HG03558 (cell line): Measurements from ENCODE around the gene LGALS7.

Experiments
- ATAC-seq: cut with Tn5 transposase; IDR thresholded peaks from one replicate; pipeline ENCODE4 v1.9.1; 2021; ENCODE audit warnings: moderate number of reproducible peaks; ENCODE audit not compliant: unreplicated experiment; ENCODE audit errors: extremely low read depth

The LGALS7 gene

GRCh38 chr19:38742296-38742695 lies 31.0 kb downstream of the LGALS7 start:
- ATAC-seq, result no peak

GRCh38 chr19:38741670-38742069 lies 31.6 kb downstream of the LGALS7 start:
- no peak for ATAC-seq

- ATAC-seq, result no peak
Measured at GRCh38 chr19:38740932-38741331, 32.4 kb downstream of the LGALS7 start.

- no peak for ATAC-seq
Measured at GRCh38 chr19:38740257-38740592, 33.1 kb downstream of the LGALS7 start.

- no peak for ATAC-seq
Measured at GRCh38 chr19:38739440-38740256, 33.7 kb downstream of the LGALS7 start.

- ATAC-seq, result no peak
Measured at GRCh38 chr19:38737921-38738737, 35.2 kb downstream of the LGALS7 start.

GRCh38 chr19:38737281-38737865 lies 35.9 kb downstream of the LGALS7 start:
- ATAC-seq, result no peak

- no peak for ATAC-seq
Measured at GRCh38 chr19:38736413-38737280, 36.7 kb downstream of the LGALS7 start.

GRCh38 chr19:38736036-38736412 lies 37.3 kb downstream of the LGALS7 start:
- ATAC-seq, result no peak

GRCh38 chr19:38735257-38735686 lies 38.0 kb downstream of the LGALS7 start:
- no peak for ATAC-seq

GRCh38 chr19:38734426-38735256 lies 38.7 kb downstream of the LGALS7 start:
- ATAC-seq, result no peak

GRCh38 chr19:38734176-38734425 lies 39.2 kb downstream of the LGALS7 start:
- no peak for ATAC-seq

- no peak for ATAC-seq
Measured at GRCh38 chr19:38733493-38734175, 39.7 kb downstream of the LGALS7 start.

GRCh38 chr19:38733241-38733492 lies 40.1 kb downstream of the LGALS7 start:
- no peak for ATAC-seq

- ATAC-seq, result no peak
Measured at GRCh38 chr19:38731654-38732301, 41.5 kb downstream of the LGALS7 start.

- no peak for ATAC-seq
Measured at GRCh38 chr19:38730731-38731589, 42.4 kb downstream of the LGALS7 start.

GRCh38 chr19:38730470-38730730 lies 42.9 kb downstream of the LGALS7 start:
- no peak for ATAC-seq
